CD4-positive, alpha-beta T cell treated with Interleukin-6 at 100 ng/mL for 8 hours (primary cell): ENCODE results near the gene LTBP4.

ENCODE experiments used
- DNase-seq: peaks from one replicate; pipeline ENCODE4 v3.0.0-alpha.2; 2020; ENCODE audit warnings: mixed read lengths, low spot score

Gene LTBP4

GRCh38 chr19:40666803-40667438 is 65.8 kb downstream of the LTBP4 start:
- no peak for DNase-seq

- DNase-seq, result no peak
Observed at GRCh38 chr19:40667602-40668001, 66.4 kb downstream of the LTBP4 start.

GRCh38 chr19:40668991-40669614 is 67.9 kb downstream of the LTBP4 start:
- DNase-seq, result no peak

GRCh38 chr19:40671404-40671803 is 70.2 kb downstream of the LTBP4 start:
- no peak for DNase-seq

GRCh38 chr19:40672038-40672437 is 70.9 kb downstream of the LTBP4 start:
- no peak for DNase-seq

GRCh38 chr19:40672573-40673299 is 71.6 kb downstream of the LTBP4 start:
- DNase-seq, result no peak

GRCh38 chr19:40673397-40673796 is 72.2 kb downstream of the LTBP4 start:
- no peak for DNase-seq

GRCh38 chr19:40674291-40674690 is 73.1 kb downstream of the LTBP4 start:
- no peak for DNase-seq

- no peak for DNase-seq
Observed at GRCh38 chr19:40677156-40677555, 76.0 kb downstream of the LTBP4 start.
